ENCODE results near the gene GAB2. TPM values are rescaled to one million over a fixed set of nuclear protein-coding genes. Genes with fewer than 3 reads are reported as not detected.

The GAB2 gene
- total RNA-seq, 1 experiment from 2014 or later: 3.3 TPM

- Histone ChIP-seq H3K79me1 (ENCODE audit: insufficient read depth, low read depth, low read length, poor library complexity, severe bottlenecking) (no peaks in the 10 kb centered on the region), H3K9ac (ENCODE audit: extremely low read depth, insufficient read length, low read length) (no peak overlapping the region), H4K5ac (ENCODE audit: insufficient read length, low read depth, low read length) (no peak overlapping the region), H2BK5ac (ENCODE audit: insufficient read length, low read length) (no peak overlapping the region), H3K9me3 (ENCODE audit: control insufficient read depth, low read depth, low read length) (no peaks in the 10 kb centered on the region), H2BK20ac (ENCODE audit: low read depth, low read length, poor library complexity, severe bottlenecking) (no peak overlapping the region), H3K14ac (ENCODE audit: insufficient read depth, low read length) (no peak overlapping the region), H3K18ac (ENCODE audit: insufficient read length, low read depth, low read length) (no peak overlapping the region), H3K27ac (ENCODE audit: insufficient read length, low read depth, low read length) (no peak overlapping the region), H2BK15ac (ENCODE audit: low read depth, low read length) (no peak overlapping the region), H2AFZ (ENCODE audit: low read length) (no peak overlapping the region), H2BK12ac (ENCODE audit: insufficient read length, low read depth, low read length) (no peak overlapping the region), H3K4me2 (ENCODE audit: insufficient read depth, insufficient read length, low read length) (no peak overlapping the region), H3K56ac (ENCODE audit: insufficient read length, low read depth, low read length) (no peak overlapping the region), H3K23ac (ENCODE audit: insufficient read length, low read depth, low read length) (no peak overlapping the region), H3K4ac (ENCODE audit: low read depth, low read length) (no peak overlapping the region), H4K91ac (ENCODE audit: insufficient read length, low read depth, low read length) (no peak overlapping the region), H3K23me2 (ENCODE audit: insufficient read length, low read depth, low read length, poor library complexity, severe bottlenecking) (no peaks in the 10 kb centered on the region), H2BK120ac (ENCODE audit: low read depth, low read length, poor library complexity, severe bottlenecking) (no peak overlapping the region), H3K4me1 (ENCODE audit: insufficient read depth, low read length) (no peaks in the 10 kb centered on the region), H4K20me1 (ENCODE audit: control insufficient read depth, insufficient read depth, insufficient read length) (no peaks in the 10 kb centered on the region), H3T11ph (ENCODE audit: low read length) (no peak overlapping the region), H3K27me3 (ENCODE audit: insufficient read depth, low read length) (no peaks in the 10 kb centered on the region), H3K79me2 (ENCODE audit: insufficient read depth, low read length) (no peaks in the 10 kb centered on the region), H4K8ac (replicated peaks; ENCODE audit: insufficient read length, low read depth, low read length) (no peak overlapping the region), H2AK5ac (ENCODE audit: insufficient read length, low read length) (no peak overlapping the region)
- no CpG with 5 or more reads among the region's 6 CpGs for WGBS (ENCODE audit: extremely low coverage, insufficient read length, low lambda C conversion rate)
- no peaks in the 10 kb centered on the region for H3K36me3 Mint-ChIP-seq (ENCODE audit: insufficient read depth in 1 of 3, low read depth in 3 of 3)
- TF ChIP-seq, protein P1, sequence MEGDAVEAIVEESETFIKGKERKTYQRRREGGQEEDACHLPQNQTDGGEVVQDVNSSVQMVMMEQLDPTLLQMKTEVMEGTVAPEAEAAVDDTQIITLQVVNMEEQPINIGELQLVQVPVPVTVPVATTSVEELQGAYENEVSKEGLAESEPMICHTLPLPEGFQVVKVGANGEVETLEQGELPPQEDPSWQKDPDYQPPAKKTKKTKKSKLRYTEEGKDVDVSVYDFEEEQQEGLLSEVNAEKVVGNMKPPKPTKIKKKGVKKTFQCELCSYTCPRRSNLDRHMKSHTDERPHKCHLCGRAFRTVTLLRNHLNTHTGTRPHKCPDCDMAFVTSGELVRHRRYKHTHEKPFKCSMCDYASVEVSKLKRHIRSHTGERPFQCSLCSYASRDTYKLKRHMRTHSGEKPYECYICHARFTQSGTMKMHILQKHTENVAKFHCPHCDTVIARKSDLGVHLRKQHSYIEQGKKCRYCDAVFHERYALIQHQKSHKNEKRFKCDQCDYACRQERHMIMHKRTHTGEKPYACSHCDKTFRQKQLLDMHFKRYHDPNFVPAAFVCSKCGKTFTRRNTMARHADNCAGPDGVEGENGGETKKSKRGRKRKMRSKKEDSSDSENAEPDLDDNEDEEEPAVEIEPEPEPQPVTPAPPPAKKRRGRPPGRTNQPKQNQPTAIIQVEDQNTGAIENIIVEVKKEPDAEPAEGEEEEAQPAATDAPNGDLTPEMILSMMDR (conservative IDR thresholded peaks at IDR 0.05): no peak
- no peaks in the 10 kb centered on the region for H3K27me3 Mint-ChIP-seq (ENCODE audit: low read depth)
- no peaks in the 10 kb centered on the region for H3K9me3 Mint-ChIP-seq
- no peak overlapping the region for H3K27ac Mint-ChIP-seq
- DNase-seq: no peak
- no peaks in the 10 kb centered on the region for H3K4me1 Mint-ChIP-seq
- H3K4me3 Mint-ChIP-seq: no peak overlapping the region
Observed at GRCh38 chr11:78290293-78291176, 127.1 kb downstream of the GAB2 start.

All from H9 (cell line).